Stimulated activated CD8-positive, alpha-beta memory T cell treated with anti-CD3 and anti-CD28 coated beads, Interleukin-12 subunit alpha, Interleukin-12 subunit beta, amount 100 ng/mL, for 4 hours (primary cell): ENCODE data around the gene TYMP.

ENCODE experiments used
- DNase-seq: peaks from one replicate; pipeline ENCODE4 v3.0.0-alpha.2; 2020; ENCODE audit warnings: low read depth

Gene TYMP

DNA sequence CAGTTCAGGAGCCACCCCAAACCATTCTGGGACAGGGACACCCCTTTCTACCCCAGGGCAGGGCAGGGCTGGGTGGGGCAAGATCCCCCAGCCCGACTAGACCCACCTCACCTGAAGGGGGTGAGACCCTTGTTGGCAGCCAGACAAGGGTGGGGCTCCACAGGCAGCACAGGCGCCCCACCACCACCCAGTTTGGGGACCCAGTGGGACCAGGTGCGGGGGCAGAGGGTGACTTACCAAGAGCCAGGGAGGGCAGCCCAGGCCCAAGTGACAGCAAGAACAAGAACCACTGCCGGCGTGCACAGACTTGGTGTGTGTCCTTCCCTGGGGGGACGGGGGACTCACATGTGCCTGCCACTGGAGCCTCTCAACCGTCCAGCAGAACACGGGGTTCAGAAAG is 46.3 kb downstream of the TYMP start:
- DNase-seq: no peak

- no peak for DNase-seq
These were observed 46.7 kb downstream of the TYMP start for GRCh38 chr22:50483106-50483505.

GRCh38 chr22:50482107-50483074 is 47.4 kb downstream of the TYMP start:
- no peak for DNase-seq

DNA sequence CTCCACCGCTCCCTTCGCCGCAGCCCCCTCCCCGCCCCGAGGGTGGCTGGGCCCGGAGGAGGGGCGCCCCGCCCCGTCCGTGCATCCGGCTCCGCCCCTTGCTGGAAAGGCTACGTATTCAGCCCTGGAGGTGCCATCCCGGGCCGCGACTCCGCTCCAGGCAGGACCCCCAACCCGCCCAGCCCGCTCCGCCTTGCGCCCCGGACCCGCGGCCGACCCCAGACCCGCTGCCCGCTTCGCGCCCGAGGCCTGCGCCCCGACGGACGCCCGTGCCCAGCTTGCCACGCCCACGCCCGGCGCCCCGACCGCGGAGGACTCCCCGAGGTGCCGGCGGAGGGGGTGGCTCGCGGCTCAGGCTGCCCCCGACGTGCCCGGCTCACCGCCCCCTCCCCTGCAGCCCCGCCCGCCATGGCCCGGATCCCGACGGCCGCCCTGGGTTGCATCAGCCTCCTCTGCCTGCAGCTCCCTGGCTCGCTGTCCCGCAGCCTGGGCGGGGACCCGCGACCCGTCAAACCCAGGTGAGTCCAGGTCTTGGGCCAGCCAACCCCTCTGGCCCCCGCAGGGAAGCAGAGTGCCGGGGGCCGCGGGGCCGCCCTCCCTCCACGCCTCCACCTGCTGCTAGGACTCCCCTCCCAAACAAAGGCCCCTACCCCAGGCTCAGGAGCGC is 48.2 kb downstream of the TYMP start, which contains the start of gene ADM2:
Gene ADM2 (plus strand): TSS at position 104 of the 667 bp plus-strand sequence. CDS start 305 bp downstream, at position 409.
- DNase-seq: peak; percentile 41

GRCh38 chr22:50481045-50481439 is 48.8 kb downstream of the TYMP start:
- no peak for DNase-seq

DNA sequence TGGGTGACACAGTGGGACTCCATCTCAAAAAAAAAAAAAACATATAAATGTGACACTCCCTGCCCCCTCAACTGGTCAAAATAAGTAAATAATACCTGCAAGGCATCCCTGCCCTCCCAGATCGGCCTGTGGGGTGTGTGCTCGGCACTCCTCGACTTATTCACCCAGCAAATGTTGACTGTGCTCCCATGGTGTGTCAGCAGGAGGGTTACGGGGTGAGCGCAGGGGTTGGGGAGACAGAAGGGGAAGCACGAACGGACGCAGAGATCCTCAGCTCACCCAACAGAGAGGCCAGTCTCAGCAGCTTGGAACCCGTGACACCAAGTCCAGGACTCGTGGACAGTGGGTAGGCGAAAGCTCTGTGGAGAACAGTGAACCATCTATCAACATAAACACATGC is 50.1 kb downstream of the TYMP start:
- DNase-seq: no peak

DNA sequence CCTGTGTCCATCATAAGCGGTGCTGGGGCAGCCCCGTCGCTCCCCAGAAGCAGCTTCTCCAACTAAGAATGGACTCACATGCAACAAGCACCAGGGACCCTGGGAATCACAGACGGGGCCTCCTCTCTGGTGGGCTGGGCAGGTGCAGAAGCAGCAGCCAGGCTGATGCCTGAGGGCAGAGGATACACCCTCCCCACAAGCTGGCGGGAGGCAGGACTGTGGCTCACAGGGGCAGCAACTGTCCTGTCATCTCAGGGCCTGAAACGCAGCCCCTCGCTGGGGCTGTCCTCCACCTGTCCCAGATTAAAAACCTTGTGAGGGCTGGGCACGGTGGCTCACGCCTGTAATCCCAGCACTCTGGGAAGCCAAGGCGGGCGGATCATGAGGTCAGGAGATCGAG is 51.9 kb downstream of the TYMP start:
- DNase-seq: no peak

GRCh38 chr22:50476868-50477267 is 52.9 kb downstream of the TYMP start:
- DNase-seq: no peak
